ENCODE results near the gene KCNJ12.
A peak's percentile ranks its signal among the peaks of the same experiment; 100 is the strongest.

The KCNJ12 gene

GRCh38 chr17:21457051-21458026 is 81.2 kb downstream of the KCNJ12 start (continued):
- no peak for TF ChIP-seq ZNF341 (tag by site-specific recombination; IDR thresholded peaks at IDR 0.05; ENCODE audit: low read depth)
- TF ChIP-seq SCRT2 (tag by site-specific recombination; IDR thresholded peaks at IDR 0.05), result no peak
- TF ChIP-seq, protein P1, sequence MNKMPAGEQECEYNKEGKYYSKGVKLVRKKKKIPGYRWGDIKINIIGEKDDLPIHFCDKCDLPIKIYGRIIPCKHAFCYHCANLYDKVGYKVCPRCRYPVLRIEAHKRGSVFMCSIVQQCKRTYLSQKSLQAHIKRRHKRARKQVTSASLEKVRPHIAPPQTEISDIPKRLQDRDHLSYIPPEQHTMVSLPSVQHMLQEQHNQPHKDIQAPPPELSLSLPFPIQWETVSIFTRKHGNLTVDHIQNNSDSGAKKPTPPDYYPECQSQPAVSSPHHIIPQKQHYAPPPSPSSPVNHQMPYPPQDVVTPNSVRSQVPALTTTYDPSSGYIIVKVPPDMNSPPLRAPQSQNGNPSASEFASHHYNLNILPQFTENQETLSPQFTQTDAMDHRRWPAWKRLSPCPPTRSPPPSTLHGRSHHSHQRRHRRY (tag by site-specific recombination; IDR thresholded peaks at IDR 0.05), result no peak

- no peaks in the 10 kb centered on the region for H3K9me3 ChIP-seq (ENCODE audit: control insufficient read depth, insufficient read depth, low read depth, low read length)
- TF ChIP-seq SETDB1 (IDR thresholded peaks at IDR 0.05; ENCODE audit: insufficient read length, low read length), result no peak
- no peak for TF ChIP-seq ZBTB11 (tag by site-specific recombination; conservative IDR thresholded peaks at IDR 0.05; ENCODE audit: low read depth)
- no peak for TF ChIP-seq ZNF544 (tag by site-specific recombination; IDR thresholded peaks at IDR 0.05)
- TF ChIP-seq ZSCAN23 (tag by site-specific recombination; IDR thresholded peaks at IDR 0.05), result no peak
- no peak for TF ChIP-seq ZNF510 (tag by site-specific recombination; IDR thresholded peaks at IDR 0.05; ENCODE audit: insufficient replicate concordance)
- TF ChIP-seq ZNF155 (tag by site-specific recombination; IDR thresholded peaks at IDR 0.05), result no peak
- TF ChIP-seq ZNF639 (tag by site-specific recombination; IDR thresholded peaks at IDR 0.05), result no peak
- 0 out of 2 replicates have a peak, but pooled peaks have one; percentile 31 for TF ChIP-seq ZNF398 (tag by site-specific recombination; IDR thresholded peaks at IDR 0.05)
- no peak overlapping the region for H3K27ac ChIP-seq (ENCODE audit: extremely low read depth, low read depth, low read length)
- H3K4me3 ChIP-seq (ENCODE audit: low read depth, low read length), result no peak overlapping the region
- no peaks in the 10 kb centered on the region for H3K36me3 ChIP-seq (ENCODE audit: control insufficient read depth in 2 of 2, insufficient read depth in 1 of 2, low read length in 2 of 2)
- ChIA-PET CTCF (interaction anchor here (1.6 to 4.0 kb wide), 6 partner anchors 18 to 175 kb away, joined by 4 to 66 read pairs (median 10); no protein-coding TSS in a partner anchor), POLR2A (no interaction called here)
- H3K4me1 ChIP-seq (ENCODE audit: control insufficient read depth, insufficient read depth, low read length), result peaks cover 6% of the 10 kb centered on the region
These were observed 81.9 kb downstream of the KCNJ12 start for GRCh38 chr17:21458054-21458453.

DNA sequence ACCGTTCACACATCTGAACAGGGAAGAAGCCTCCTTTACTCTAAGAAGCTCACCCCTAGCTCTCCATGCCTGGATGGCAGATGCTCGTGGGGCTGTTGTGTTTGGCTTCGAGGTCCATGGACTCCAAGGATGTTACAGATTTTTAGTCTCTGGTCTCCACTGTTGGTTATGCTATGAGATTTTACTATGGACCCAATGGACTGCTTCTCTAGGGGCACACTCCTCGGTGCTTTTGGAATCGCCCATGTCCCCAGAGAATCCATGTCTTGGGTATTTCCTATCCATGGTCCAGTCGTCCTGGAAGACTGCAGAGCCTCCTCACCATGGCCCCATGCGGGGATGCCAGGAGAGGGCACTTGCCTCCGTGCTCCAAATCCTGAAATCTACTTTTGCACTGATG is 83.4 kb downstream of the KCNJ12 start:
- Histone ChIP-seq H3K36me3 (ENCODE audit: control insufficient read depth in 2 of 2, insufficient read depth in 1 of 2, low read length in 2 of 2) (no peaks in the 10 kb centered on the region), H3K4me3 (ENCODE audit: low read depth, low read length) (no peak overlapping the region), H3K9me3 (ENCODE audit: control insufficient read depth, insufficient read depth, low read depth, low read length) (no peaks in the 10 kb centered on the region), H3K4me1 (ENCODE audit: control insufficient read depth, insufficient read depth, low read length) (peaks cover 6% of the 10 kb centered on the region), H3K27ac (ENCODE audit: extremely low read depth, low read depth, low read length) (no peak overlapping the region)
- POLR2A ChIA-PET, result no interaction called here
- CTCF ChIA-PET, result no interaction called here
- no peak for TF ChIP-seq ZNF292 (tag by site-specific recombination; IDR thresholded peaks at IDR 0.05; ENCODE audit: borderline replicate concordance, low read depth)
- no peak for TF ChIP-seq ZNF843 (tag by site-specific recombination; IDR thresholded peaks at IDR 0.05)
- TF ChIP-seq, protein P2, sequence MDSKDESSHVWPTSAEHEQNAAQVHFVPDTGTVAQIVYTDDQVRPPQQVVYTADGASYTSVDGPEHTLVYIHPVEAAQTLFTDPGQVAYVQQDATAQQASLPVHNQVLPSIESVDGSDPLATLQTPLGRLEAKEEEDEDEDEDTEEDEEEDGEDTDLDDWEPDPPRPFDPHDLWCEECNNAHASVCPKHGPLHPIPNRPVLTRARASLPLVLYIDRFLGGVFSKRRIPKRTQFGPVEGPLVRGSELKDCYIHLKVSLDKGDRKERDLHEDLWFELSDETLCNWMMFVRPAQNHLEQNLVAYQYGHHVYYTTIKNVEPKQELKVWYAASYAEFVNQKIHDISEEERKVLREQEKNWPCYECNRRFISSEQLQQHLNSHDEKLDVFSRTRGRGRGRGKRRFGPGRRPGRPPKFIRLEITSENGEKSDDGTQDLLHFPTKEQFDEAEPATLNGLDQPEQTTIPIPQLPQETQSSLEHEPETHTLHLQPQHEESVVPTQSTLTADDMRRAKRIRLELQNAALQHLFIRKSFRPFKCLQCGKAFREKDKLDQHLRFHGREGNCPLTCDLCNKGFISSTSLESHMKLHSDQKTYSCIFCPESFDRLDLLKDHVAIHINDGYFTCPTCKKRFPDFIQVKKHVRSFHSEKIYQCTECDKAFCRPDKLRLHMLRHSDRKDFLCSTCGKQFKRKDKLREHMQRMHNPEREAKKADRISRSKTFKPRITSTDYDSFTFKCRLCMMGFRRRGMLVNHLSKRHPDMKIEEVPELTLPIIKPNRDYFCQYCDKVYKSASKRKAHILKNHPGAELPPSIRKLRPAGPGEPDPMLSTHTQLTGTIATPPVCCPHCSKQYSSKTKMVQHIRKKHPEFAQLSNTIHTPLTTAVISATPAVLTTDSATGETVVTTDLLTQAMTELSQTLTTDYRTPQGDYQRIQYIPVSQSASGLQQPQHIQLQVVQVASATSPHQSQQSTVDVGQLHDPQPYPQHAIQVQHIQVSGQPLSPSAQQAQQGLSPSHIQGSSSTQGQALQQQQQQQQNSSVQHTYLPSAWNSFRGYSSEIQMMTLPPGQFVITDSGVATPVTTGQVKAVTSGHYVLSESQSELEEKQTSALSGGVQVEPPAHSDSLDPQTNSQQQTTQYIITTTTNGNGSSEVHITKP (tag by site-specific recombination; IDR thresholded peaks at IDR 0.05), result no peak
- TF ChIP-seq, protein P3, sequence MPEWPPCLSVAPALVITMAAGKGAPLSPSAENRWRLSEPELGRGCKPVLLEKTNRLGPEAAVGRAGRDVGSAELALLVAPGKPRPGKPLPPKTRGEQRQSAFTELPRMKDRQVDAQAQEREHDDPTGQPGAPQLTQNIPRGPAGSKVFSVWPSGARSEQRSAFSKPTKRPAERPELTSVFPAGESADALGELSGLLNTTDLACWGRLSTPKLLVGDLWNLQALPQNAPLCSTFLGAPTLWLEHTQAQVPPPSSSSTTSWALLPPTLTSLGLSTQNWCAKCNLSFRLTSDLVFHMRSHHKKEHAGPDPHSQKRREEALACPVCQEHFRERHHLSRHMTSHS (tag by site-specific recombination; IDR thresholded peaks at IDR 0.05), result no peak
- TF ChIP-seq WT1 (tag by site-specific recombination; IDR thresholded peaks at IDR 0.05), result no peak
- no peak for TF ChIP-seq KLF9 (tag by site-specific recombination; IDR thresholded peaks at IDR 0.05; ENCODE audit: low read depth)
- TF ChIP-seq ZXDB (tag by site-specific recombination; IDR thresholded peaks at IDR 0.05), result no peak
- no peak for TF ChIP-seq ZNF792 (tag by site-specific recombination; IDR thresholded peaks at IDR 0.05)
